C4-2B (cell line): Measurements from ENCODE around the gene SWSAP1.

Experiments used
- H3K27ac ChIP-seq: fragments of 450-650 bp; 2 replicates; pipeline ENCODE4 v1.5.1; 2017
- ZFX ChIP-seq: fragments of 450-650 bp; IDR thresholded peaks from 2 replicates; pipeline ENCODE4 v1.6.1; 2017
- TF ChIP-seq, protein P1 (sequence below): fragments of 450-650 bp; conservative IDR thresholded peaks from 2 replicates; pipeline ENCODE4 v1.5.1; 2017; ENCODE audit warnings: mild to moderate bottlenecking

SWSAP1 gene

DNA sequence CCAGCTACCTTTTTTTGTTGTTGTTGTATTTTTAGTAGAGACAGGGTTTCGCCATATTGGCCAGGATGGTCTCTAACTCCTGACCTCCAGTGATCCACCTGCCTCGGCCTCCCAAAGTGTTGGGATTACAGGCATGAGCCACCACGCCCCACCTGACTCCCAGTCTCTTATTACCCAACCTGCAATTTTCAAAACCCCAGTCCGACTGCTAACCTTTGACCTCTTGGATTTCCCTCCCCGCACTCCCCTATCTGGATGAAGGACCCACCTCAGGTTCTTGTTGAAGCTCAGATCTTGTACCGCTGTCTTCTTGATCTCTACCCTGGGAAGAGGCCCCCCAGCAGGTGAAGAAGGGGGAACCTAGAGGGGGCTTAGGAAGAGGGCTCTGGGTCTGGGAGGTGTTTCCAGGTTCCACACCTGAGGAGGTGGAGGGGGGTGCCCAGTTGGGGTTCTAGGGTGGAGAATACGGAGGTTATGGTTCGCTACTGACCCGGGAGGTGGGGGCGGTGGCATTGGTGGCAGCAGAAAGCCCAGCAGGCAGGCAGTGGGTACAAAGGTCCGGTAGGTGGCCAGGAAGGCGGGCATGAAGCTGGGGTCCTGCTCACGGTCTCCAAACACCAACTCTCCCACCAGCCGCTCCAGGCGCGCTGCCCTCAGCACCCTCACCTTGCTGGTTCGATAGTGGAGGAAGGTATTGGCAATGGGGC, 42.0 kb downstream of the SWSAP1 start:
- TF ChIP-seq ZFX = no peak
- TF ChIP-seq, protein P1, sequence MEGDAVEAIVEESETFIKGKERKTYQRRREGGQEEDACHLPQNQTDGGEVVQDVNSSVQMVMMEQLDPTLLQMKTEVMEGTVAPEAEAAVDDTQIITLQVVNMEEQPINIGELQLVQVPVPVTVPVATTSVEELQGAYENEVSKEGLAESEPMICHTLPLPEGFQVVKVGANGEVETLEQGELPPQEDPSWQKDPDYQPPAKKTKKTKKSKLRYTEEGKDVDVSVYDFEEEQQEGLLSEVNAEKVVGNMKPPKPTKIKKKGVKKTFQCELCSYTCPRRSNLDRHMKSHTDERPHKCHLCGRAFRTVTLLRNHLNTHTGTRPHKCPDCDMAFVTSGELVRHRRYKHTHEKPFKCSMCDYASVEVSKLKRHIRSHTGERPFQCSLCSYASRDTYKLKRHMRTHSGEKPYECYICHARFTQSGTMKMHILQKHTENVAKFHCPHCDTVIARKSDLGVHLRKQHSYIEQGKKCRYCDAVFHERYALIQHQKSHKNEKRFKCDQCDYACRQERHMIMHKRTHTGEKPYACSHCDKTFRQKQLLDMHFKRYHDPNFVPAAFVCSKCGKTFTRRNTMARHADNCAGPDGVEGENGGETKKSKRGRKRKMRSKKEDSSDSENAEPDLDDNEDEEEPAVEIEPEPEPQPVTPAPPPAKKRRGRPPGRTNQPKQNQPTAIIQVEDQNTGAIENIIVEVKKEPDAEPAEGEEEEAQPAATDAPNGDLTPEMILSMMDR = no peak
- H3K27ac ChIP-seq = no peak overlapping the region

DNA sequence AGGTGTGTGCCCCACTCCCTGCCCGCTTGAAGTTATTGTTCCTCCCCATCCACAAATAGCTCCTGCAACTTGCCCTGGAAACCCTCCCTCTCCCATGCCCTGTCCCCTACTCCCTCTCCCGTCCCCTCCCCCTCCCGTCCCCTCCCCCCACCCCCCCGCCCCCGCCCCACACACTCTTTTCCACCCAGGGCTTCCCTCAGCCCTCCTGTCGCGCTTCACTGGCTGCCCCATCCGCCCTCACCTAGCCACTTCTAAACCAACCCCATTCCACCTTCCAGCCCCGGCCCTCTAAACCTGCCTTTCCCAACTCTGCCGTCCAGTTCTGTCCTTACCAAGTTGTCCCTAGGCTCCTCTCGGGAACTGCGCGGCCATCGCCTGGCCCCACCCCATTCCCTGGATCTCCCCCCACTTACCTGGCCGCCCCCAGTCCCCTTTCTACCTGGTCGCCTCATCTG, 43.7 kb downstream of the SWSAP1 start:
- peak overlapping the region; percentile 79 for H3K27ac ChIP-seq

DNA sequence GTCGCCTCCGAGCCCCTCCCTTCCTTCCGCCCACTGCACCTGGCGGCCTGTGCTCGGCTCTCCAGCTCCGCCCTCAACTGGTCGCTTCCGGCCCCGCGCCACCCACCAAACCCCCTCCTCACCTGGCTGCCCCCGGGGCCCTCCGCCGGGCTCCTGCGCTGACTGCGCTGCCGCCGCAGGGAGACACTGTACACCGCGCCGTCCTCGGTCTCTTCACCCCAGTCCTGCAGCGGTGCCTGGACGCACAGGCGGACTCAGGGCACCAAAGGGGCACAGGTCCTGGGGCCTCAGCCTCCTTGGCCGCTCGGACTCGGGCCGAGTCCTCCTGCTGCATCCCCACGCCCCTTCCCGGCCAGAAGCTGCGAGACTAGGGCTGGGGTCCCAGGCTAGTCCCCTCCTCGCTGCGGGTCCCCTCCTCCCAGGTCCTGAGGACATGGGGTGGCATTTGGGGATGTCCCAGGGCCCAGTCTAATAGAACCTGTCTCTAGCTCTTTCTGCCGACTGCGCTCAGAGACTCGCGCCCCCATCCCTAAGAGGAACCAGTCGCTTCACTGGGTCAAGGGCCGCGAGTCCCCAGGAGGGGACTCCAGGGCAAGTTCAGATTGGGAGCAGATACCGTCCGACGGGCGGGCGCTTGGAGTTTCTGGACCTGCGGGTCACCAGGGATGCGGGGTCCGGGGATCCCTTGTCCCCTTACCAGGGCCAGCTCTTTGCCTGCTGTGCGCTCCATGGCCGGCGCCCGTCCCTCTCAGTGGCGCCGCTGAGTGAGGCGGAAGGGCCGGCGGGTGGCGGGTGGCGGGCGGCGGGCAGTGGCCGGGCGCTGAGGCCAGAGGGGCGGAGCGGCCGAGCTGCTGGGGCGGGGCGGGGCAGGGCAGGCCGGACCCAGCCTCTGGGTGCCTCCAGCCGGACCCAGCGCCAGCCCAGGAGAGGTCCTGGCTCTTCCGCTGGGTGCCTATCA, 44.4 kb downstream of the SWSAP1 start, which contains the start of gene RGL3:
RGL3 (minus strand) TSS at position 766 of the 958 bp plus-strand sequence; CDS start at position 730, 36 bp downstream.
- peak within 1 kb of the TSS; percentile 79 for H3K27ac ChIP-seq
- 0 out of 2 replicates have a peak, but pooled peaks have one; percentile 9 for TF ChIP-seq ZFX
- TF ChIP-seq, protein P1 = no peak

More for the DNA sequence above, 43.7 kb downstream of the SWSAP1 start:
- TF ChIP-seq, protein P1 = no peak
- no peak for TF ChIP-seq ZFX

DNA sequence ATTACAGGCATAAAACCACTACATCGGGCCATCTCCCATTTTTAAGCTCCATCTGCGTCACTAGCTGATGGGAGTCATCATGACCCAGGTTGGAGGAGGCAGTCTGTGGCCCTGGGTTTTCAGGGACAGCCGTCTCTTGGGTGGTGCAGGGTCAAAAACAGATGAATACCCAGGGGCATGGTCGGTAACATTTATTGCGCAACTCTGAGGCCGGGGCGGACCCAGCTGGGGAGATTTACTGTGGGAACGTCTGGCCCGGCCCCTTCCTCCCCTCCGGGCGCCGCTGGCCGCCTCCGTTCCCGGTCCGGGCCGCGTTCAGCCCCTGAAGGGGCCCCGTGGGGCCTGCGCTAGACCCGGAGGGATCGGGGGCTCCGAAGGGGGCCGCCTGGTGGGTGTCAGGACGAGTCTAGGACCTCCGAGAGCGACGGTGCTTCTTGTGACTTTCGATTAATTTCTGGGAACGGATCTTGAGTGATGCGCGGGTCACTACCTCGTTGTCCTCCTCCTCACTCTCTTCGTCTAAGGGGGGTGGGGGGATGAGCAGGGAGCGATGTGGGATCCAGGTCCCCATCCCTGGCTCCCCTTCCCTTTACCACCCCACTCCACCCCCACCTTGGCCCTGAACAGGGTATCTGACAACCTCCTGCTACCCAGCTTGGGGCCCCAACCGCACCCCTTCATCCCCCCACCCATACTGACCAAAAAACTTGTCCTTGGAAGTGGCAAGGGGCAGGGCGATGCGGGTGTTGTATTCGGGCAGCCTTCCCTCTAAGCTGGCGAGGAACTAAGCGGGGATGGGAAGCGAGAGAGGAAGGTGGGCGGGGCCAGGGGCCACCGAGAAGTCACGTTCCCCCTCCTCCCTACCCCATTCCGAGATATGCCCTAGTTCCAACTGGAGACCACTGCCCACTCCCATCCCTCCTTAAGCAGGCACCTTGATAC, 46.2 kb downstream of the SWSAP1 start:
- TF ChIP-seq ZFX = no peak
- TF ChIP-seq, protein P1 = no peak
- no peak overlapping the region for H3K27ac ChIP-seq

DNA sequence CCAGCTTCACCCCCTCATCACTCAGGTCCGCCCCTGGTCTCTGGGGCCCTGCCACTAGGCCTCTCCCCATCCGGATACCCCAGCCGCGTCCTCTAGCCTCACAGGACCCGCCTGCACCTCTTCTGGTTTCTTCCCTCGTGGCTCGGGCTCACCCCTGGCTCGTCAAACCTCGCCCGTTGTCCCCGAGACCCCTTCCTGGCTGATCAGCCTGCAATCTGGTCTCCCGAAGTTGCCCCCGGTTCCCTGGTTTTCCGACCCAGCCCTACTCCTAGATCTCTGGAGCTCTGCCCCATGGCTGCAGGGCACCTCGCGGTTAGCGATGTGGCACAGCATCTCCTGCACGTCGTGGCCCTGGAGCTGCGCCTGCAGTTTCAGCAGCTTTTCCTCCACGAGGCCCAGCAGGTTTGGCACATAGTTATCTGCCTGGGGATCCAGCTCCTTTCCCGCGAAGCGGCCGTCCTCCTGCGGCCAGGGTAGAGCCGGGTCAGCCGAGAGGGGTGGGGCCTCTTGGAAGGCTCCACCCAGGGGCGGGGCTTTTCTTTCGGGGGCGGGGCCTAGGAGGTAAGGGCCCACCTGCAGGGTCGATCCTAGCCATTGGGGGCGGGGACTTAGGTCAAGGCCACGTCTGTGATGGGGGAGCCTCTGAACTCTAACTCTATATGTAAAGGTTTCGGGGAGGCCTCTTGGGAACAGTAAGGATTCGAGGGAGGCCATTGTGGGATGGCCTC, 47.1 kb downstream of the SWSAP1 start:
- no peak for TF ChIP-seq ZFX
- TF ChIP-seq, protein P1 = no peak
- H3K27ac ChIP-seq = no peak overlapping the region
